HL-60 (cell line): ENCODE results near the gene CERKL.

Experiments used
- CTCF ChIP-seq: IDR thresholded peaks from one replicate; pipeline ENCODE4 v1.5.1; 2011; ENCODE audit warnings: low read length, control low read depth, inconsistent platforms; ENCODE audit not compliant: insufficient read depth
- GABPA ChIP-seq: IDR thresholded peaks from 2 replicates; pipeline ENCODE4 v1.6.1; 2012; ENCODE audit warnings: low read depth
- POLR2AphosphoS5 ChIP-seq: IDR thresholded peaks from 2 replicates; pipeline ENCODE4 v1.6.1; 2012; ENCODE audit warnings: low read depth
- SPI1 ChIP-seq: IDR thresholded peaks from 2 replicates; pipeline ENCODE4 v1.6.1; 2012; ENCODE audit warnings: low read depth, mild to moderate bottlenecking, borderline replicate concordance
- TF ChIP-seq, protein P1 (sequence below): IDR thresholded peaks from 2 replicates; pipeline ENCODE4 v1.6.1; 2012; ENCODE audit warnings: low read depth; ENCODE audit not compliant: insufficient replicate concordance

DNA sequence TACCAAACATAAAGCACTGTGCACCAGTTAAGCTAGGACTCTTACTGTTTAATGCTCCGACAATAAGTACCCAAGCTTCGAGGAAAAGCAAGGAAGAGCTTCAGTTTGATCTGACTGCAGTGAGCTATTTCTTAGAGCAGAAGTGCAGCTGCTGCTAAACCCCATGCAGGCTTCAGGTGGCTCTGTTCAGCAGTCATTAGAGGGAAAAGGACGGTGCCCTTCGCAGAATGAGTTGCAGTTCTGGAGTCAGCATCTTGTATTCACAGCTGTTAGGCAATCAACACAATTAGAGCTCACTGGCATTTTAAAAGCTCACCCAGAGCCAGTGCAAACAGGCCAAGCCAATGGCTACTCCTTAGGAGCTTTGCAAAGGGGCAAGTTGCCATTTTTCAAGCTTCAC, 1.5 kb upstream of the CERKL start:
- TF ChIP-seq GABPA: no peak
- no peak for TF ChIP-seq CTCF
- TF ChIP-seq, protein P1, sequence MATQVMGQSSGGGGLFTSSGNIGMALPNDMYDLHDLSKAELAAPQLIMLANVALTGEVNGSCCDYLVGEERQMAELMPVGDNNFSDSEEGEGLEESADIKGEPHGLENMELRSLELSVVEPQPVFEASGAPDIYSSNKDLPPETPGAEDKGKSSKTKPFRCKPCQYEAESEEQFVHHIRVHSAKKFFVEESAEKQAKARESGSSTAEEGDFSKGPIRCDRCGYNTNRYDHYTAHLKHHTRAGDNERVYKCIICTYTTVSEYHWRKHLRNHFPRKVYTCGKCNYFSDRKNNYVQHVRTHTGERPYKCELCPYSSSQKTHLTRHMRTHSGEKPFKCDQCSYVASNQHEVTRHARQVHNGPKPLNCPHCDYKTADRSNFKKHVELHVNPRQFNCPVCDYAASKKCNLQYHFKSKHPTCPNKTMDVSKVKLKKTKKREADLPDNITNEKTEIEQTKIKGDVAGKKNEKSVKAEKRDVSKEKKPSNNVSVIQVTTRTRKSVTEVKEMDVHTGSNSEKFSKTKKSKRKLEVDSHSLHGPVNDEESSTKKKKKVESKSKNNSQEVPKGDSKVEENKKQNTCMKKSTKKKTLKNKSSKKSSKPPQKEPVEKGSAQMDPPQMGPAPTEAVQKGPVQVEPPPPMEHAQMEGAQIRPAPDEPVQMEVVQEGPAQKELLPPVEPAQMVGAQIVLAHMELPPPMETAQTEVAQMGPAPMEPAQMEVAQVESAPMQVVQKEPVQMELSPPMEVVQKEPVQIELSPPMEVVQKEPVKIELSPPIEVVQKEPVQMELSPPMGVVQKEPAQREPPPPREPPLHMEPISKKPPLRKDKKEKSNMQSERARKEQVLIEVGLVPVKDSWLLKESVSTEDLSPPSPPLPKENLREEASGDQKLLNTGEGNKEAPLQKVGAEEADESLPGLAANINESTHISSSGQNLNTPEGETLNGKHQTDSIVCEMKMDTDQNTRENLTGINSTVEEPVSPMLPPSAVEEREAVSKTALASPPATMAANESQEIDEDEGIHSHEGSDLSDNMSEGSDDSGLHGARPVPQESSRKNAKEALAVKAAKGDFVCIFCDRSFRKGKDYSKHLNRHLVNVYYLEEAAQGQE: no peak
- TF ChIP-seq POLR2AphosphoS5: no peak
- TF ChIP-seq SPI1: no peak
